HCT116 (cell line): Measurements from ENCODE around the gene NEMP1. TPM values are rescaled to one million over a fixed set of nuclear protein-coding genes. Genes with fewer than 3 reads are reported as not detected.
A peak's percentile ranks its signal among the peaks of the same experiment; 100 is the strongest.

ENCODE experiments used
- ATAC-seq: fragments of 200-7000 bp; cut with Tn5 transposase; 2 replicates; pipeline ENCODE4 v1.9.1; 2020; ENCODE audit warnings: mild to moderate bottlenecking, moderate library complexity
- Bru-seq: library from RNA; stranded (reverse); fragments of 400-500 nt; gene quantifications from one replicate; lab custom pipeline; 2021; lab: Mats Ljungman, UMichigan
- BruChase-seq, 2 experiments: library from RNA; stranded (reverse); fragments of 400-500 nt; gene quantifications; one replicate each; lab custom pipeline; 2021; lab: Mats Ljungman, UMichigan
- BruUV-seq: library from RNA; stranded (reverse); fragments of 400-500 nt; replicated peaks from 2 replicates; lab custom pipeline; 2021; lab: Mats Ljungman, UMichigan
- CTCF ChIA-PET: fragments of 300-600 bp; sonication (Branson Sonifier 250); formaldehyde crosslinking; loops from one replicate; lab custom pipeline; 2021; ENCODE audit warnings: antibody characterized with exemption; lab: Charles Lee
- POLR2A ChIA-PET: fragments of 300-600, 350-600 bp; sonication (Branson Sonifier 250); formaldehyde crosslinking; loops from one replicate; lab custom pipeline; 2021; ENCODE audit warnings: antibody characterized with exemption; lab: Charles Lee
- RAD21 ChIA-PET, 2 experiments: fragments of 300-600 bp; sonication (Branson Sonifier 250); formaldehyde crosslinking; loops; one replicate each; lab custom pipeline; 2023; ENCODE audit warnings: low total read pairs in 2 of 2; ENCODE audit not compliant: uncharacterized antibody in 2 of 2, unreplicated experiment in 2 of 2, low non-redundant PET in 1 of 2; lab: Charles Lee
- DNase-seq: peaks from one replicate; pipeline ENCODE4 v3.0.0-alpha.2; 2010; ENCODE audit warnings: low read depth, low spot score
- H2AFZ ChIP-seq: fragments of 200-600 bp; shearing (Covaris generic), sonication (generic); 2 replicates; pipeline ENCODE4 v1.6.1; 2017; ENCODE audit warnings: low read depth, mixed run types, mixed read lengths, antibody characterized with exemption, low read length; ENCODE audit not compliant: poor library complexity, severe bottlenecking
- H3K27ac ChIP-seq: 2 replicates; pipeline ENCODE4 v1.5.1; 2012; ENCODE audit warnings: low read depth, low read length
- H3K27me3 ChIP-seq: fragments of 200-600 bp; sonication (generic); 2 replicates; pipeline ENCODE4 v1.6.1; 2016; ENCODE audit warnings: mixed run types, low read length, mixed read lengths; ENCODE audit not compliant: insufficient read depth
- H3K36me3 ChIP-seq, 2 experiments: fragments of 200-500 bp in 1 of 2; fragments of 200-600 bp in 1 of 2; sonication (Bioruptor generic) in 1 of 2; sonication (generic) in 1 of 2; 2 replicates each; pipeline versions ENCODE4 v1.5.1 to v1.6.1; 2014 to 2016; ENCODE audit warnings: low read length in 2 of 2, inconsistent platforms in 1 of 2, mixed read lengths in 1 of 2, mixed run types in 1 of 2; ENCODE audit not compliant: insufficient read depth in 2 of 2, control insufficient read depth in 1 of 2
- H3K4me1 ChIP-seq, 2 experiments: fragments of 200-600 bp in 1 of 2; sonication (generic) in 1 of 2; 2 replicates each; pipeline versions ENCODE4 v1.5.1 to v1.6.1; 2012 to 2017; ENCODE audit warnings: low read length in 2 of 2, inconsistent platforms in 1 of 2, mild to moderate bottlenecking in 1 of 2, mixed read lengths in 1 of 2, mixed run types in 1 of 2, moderate library complexity in 1 of 2; ENCODE audit not compliant: insufficient read depth in 2 of 2, control insufficient read depth in 1 of 2
- H3K4me2 ChIP-seq: fragments of 200-600 bp; sonication (generic); 2 replicates; pipeline ENCODE4 v1.6.1; 2017; ENCODE audit warnings: mixed run types, low read length, mixed read lengths
- H3K4me3 ChIP-seq, 2 experiments: fragments of 200-600 bp in 1 of 2; sonication (generic) in 1 of 2; replicated peaks in 1 of 2; 2 replicates each; pipeline ENCODE4 v1.5.1; 2011 to 2016; ENCODE audit warnings: low read length in 2 of 2, control low read depth in 1 of 2, low read depth in 1 of 2, mild to moderate bottlenecking in 1 of 2, mixed read lengths in 1 of 2, mixed run types in 1 of 2
- H3K79me2 ChIP-seq: fragments of 200-600 bp; sonication (generic); 2 replicates; pipeline ENCODE4 v1.6.1; 2017; ENCODE audit warnings: mild to moderate bottlenecking, mixed run types, low read length, moderate library complexity, mixed read lengths; ENCODE audit not compliant: insufficient read depth
- H3K9ac ChIP-seq: fragments of 200-600 bp; sonication (generic); 2 replicates; pipeline ENCODE4 v1.6.1; 2016; ENCODE audit warnings: low read length, mixed read lengths
- H3K9me2 ChIP-seq: fragments of 200-600 bp; sonication (generic), shearing (Covaris generic); 2 replicates; pipeline ENCODE4 v1.6.1; 2017; ENCODE audit warnings: mixed run types, mild to moderate bottlenecking, moderate library complexity; ENCODE audit not compliant: insufficient read depth
- H3K9me3 ChIP-seq, 2 experiments: fragments of 200-500 bp in 1 of 2; fragments of 200-600 bp in 1 of 2; sonication (Bioruptor generic) in 1 of 2; sonication (generic) in 1 of 2; 2 replicates each; pipeline ENCODE4 v1.6.1; 2014 to 2017; ENCODE audit warnings: low read length in 2 of 2, mixed read lengths in 2 of 2, inconsistent platforms in 1 of 2, low read depth in 1 of 2, mild to moderate bottlenecking in 1 of 2, mixed run types in 1 of 2, moderate library complexity in 1 of 2; ENCODE audit not compliant: control insufficient read depth in 1 of 2, insufficient read depth in 1 of 2
- H4K20me1 ChIP-seq: fragments of 200-600 bp; sonication (generic), shearing (Covaris generic); 2 replicates; pipeline ENCODE4 v1.6.1; 2017; ENCODE audit warnings: mixed run types, mild to moderate bottlenecking, moderate library complexity; ENCODE audit not compliant: insufficient read depth
- FOSL1 ChIP-seq: IDR thresholded peaks from 2 replicates; pipeline ENCODE4 v1.6.1; 2012; ENCODE audit warnings: low read depth
- JUND ChIP-seq: IDR thresholded peaks from 2 replicates; pipeline ENCODE4 v1.6.1; 2012
- POLR2A ChIP-seq: IDR thresholded peaks from 2 replicates; pipeline ENCODE4 v1.7.0; 2011; ENCODE audit warnings: borderline replicate concordance; ENCODE audit not compliant: insufficient read depth, insufficient read length; ENCODE audit errors: extremely low read depth
- POLR2AphosphoS5 ChIP-seq: IDR thresholded peaks from 2 replicates; pipeline ENCODE4 v1.6.1; 2011; ENCODE audit warnings: mild to moderate bottlenecking, low read depth, low read length, moderate library complexity
- RAD21 ChIP-seq: IDR thresholded peaks from 2 replicates; pipeline ENCODE4 v1.6.1; 2012; ENCODE audit warnings: low read depth, mild to moderate bottlenecking
- SIN3A ChIP-seq: IDR thresholded peaks from 2 replicates; pipeline ENCODE4 v1.6.1; 2012; ENCODE audit warnings: low read depth
- SP1 ChIP-seq: IDR thresholded peaks from 2 replicates; pipeline ENCODE4 v1.6.1; 2012; ENCODE audit warnings: low read depth
- SRF ChIP-seq: IDR thresholded peaks from 2 replicates; pipeline ENCODE4 v1.6.1; 2012; ENCODE audit warnings: low read depth
- TCF7L2 ChIP-seq: IDR thresholded peaks from 2 replicates; pipeline ENCODE4 v1.7.0; 2011; ENCODE audit warnings: borderline replicate concordance, inconsistent platforms; ENCODE audit not compliant: insufficient read depth, insufficient read length; ENCODE audit errors: extremely low read depth
- YY1 ChIP-seq: IDR thresholded peaks from 2 replicates; pipeline ENCODE4 v1.6.1; 2011; ENCODE audit warnings: low read length, low read depth, moderate library complexity, mild to moderate bottlenecking; ENCODE audit not compliant: insufficient replicate concordance; ENCODE audit errors: extremely low read depth
- intact Hi-C: fragments of 100-400 bp; cut with micrococcal nuclease; formaldehyde crosslinking; loops from 2 replicates; pipeline ENCODE4 v1.10.0; 2022
- long read RNA-seq: library from polyadenylated mRNA; unstranded; transcript quantifications from one replicate; pipeline ENCODE4 v2.0.0, GENCODE V29; 2021; ENCODE audit not compliant: unreplicated experiment
- polyA plus RNA-seq: library from polyadenylated mRNA; unstranded; fragments of >200 nt; gene quantifications from 2 replicates; pipeline ENCODE4 v1.2.1, GENCODE V29; 2012; ENCODE audit warnings: missing spikeins
- total RNA-seq: library from RNA; stranded (reverse); gene quantifications from one replicate; pipeline ENCODE4 v1.2.1, GENCODE V29; 2021; ENCODE audit not compliant: unreplicated experiment
- TF ChIP-seq, protein P1 (sequence below): IDR thresholded peaks from 2 replicates; pipeline ENCODE4 v1.6.1; 2012

Gene NEMP1, protein sequence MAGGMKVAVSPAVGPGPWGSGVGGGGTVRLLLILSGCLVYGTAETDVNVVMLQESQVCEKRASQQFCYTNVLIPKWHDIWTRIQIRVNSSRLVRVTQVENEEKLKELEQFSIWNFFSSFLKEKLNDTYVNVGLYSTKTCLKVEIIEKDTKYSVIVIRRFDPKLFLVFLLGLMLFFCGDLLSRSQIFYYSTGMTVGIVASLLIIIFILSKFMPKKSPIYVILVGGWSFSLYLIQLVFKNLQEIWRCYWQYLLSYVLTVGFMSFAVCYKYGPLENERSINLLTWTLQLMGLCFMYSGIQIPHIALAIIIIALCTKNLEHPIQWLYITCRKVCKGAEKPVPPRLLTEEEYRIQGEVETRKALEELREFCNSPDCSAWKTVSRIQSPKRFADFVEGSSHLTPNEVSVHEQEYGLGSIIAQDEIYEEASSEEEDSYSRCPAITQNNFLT
- 35.2 TPM for total RNA-seq
- polyA plus RNA-seq = 9.0 and 12.3 TPM in 2 replicates
- Bru-seq, nascent RNA = percentile 84 among the genes with signal in this experiment
- percentile 85 among the genes with signal in this experiment for BruChase-seq, experiment 1, labeled RNA remaining after a 6-hour chase
- BruChase-seq, experiment 2, labeled RNA remaining after a 2-hour chase = percentile 93 among the genes with signal in this experiment
- long read RNA-seq, full-length matches to known transcripts = 4 of 18 reads
- long read RNA-seq, partial matches to known transcripts = 7 of 18 reads
- long read RNA-seq, other reads (novel, unspliced or antisense) = 7 of 18 reads

DNA sequence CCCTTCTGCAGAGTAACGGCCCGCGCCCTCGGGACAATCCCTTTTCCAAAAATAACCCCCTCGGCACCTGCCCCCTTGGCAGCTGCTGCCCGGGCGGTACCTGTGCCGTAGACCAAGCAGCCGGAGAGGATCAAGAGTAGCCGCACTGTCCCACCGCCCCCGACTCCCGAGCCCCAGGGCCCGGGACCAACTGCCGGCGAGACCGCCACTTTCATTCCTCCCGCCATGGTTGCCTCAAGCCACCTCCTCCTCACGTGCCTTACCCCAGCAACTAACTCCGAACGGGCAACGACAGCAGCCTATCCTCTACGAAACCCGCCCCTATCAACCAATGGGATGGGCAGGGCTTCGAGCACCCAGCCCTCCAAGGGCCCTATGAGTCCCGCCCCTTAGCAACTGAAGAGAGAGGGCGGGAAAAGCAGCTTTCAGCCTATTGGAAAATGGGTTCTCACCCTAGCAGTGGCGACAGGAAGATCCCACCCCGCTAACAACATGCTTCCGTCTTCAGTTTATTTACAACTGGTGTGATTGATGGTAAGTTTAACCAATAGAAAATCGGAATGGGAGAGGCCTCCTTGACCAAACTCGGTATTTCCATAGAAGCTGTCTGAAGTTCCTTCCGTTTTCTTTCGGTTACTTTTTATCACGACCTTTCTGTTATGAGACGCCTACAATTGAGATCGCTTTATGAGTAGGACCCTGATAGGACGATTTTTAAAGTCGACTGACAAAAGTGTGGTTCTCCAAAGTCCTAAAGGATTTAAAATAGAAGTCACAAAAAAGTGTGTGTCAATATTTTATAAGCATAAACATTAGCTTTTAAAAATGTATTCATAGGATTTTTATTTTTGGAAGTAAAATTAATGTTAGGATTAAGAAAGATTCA lies at the start of gene NEMP1:
Gene NEMP1, minus strand, starts transcription at position 273 of the 886 bp plus-strand sequence. Its CDS starts 46 bp downstream, at position 227.
- RAD21 ChIA-PET = interaction anchor here (0.6 to 1.6 kb wide), 5 partner anchors 9 to 165 kb away, joined by 3 to 7 read pairs (median 4); partner anchors contain the start of gene STAT6 (in 1 of the 2)
- TF ChIP-seq SIN3A = peak; percentile 88
- no peak for TF ChIP-seq YY1
- TF ChIP-seq, protein P1, sequence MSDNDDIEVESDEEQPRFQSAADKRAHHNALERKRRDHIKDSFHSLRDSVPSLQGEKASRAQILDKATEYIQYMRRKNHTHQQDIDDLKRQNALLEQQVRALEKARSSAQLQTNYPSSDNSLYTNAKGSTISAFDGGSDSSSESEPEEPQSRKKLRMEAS = peak; percentile 95
- TF ChIP-seq RAD21 = no peak
- TF ChIP-seq FOSL1 = no peak
- no peak for TF ChIP-seq JUND
- TF ChIP-seq SRF = peak; percentile 95
- peak; percentile 64 for TF ChIP-seq POLR2AphosphoS5
- peak; percentile 26 for TF ChIP-seq POLR2A
- TF ChIP-seq SP1 = peak; percentile 97
- TF ChIP-seq TCF7L2 = peak; percentile 53
- Histone ChIP-seq H3K4me2 (peak within 1 kb of the TSS; percentile 93), H3K79me2 (peaks cover 35% of the 10 kb centered on the region), H2AFZ (no peak within 1 kb of the TSS), H3K4me1 (peaks cover 7 to 16% of the 10 kb centered on the region in 2 experiments; a peak in 3 of 4 replicates), H3K9ac (peak within 1 kb of the TSS; percentile 99), H3K27ac (peak within 1 kb of the TSS; percentile 89), H4K20me1 (no peaks in the 10 kb centered on the region), H3K27me3 (no peaks in the 10 kb centered on the region), H3K9me2 (no peaks in the 10 kb centered on the region), H3K4me3 (peak within 1 kb of the TSS; percentile 97 to 98), H3K36me3 (no peaks in the 10 kb centered on the region), H3K9me3 (no peaks in the 10 kb centered on the region)
- POLR2A ChIA-PET = interaction anchor here (0.6 to 3.6 kb wide), 6 partner anchors 9 to 495 kb away, joined by 3 to 32 read pairs (median 12); partner anchors contain the start of genes LRP1, NAB2 and STAT6
- BruUV-seq = no TSS peak
- CTCF ChIA-PET = interaction anchor here (0.6 to 2.1 kb wide), 10 partner anchors 9 to 168 kb away, joined by 3 to 20 read pairs (median 4); partner anchors contain the start of gene STAT6
- intact Hi-C loops = no loop called here
- ATAC-seq (peak; percentile 98), DNase-seq (peak; percentile 100)
